HepG2 (cell line): ENCODE data around the gene MTSS2. TPM values are rescaled to one million over a fixed set of nuclear protein-coding genes. Genes with fewer than 3 reads are reported as not detected.

Experiments
- EZH2 ChIP-seq: conservative IDR thresholded peaks from 2 replicates; pipeline ENCODE4 v1.6.1; 2012; ENCODE audit warnings: mild to moderate bottlenecking, low read depth, low read length, moderate library complexity
- JUN ChIP-seq: sonication (generic); formaldehyde crosslinking; IDR thresholded peaks from 2 replicates; pipeline ENCODE4 v1.4.0; 2020; ENCODE audit warnings: mild to moderate bottlenecking, missing genetic modification reagents
- KDM2A ChIP-seq: sonication (generic); formaldehyde crosslinking; IDR thresholded peaks from 2 replicates; pipeline ENCODE4 v1.4.0; 2020; ENCODE audit warnings: low read depth, missing genetic modification reagents, borderline replicate concordance
- MED8 ChIP-seq: sonication (generic); formaldehyde crosslinking; IDR thresholded peaks from 2 replicates; pipeline ENCODE4 v1.8.1; 2023; ENCODE audit warnings: mild to moderate bottlenecking, missing genetic modification reagents; ENCODE audit not compliant: insufficient replicate concordance
- MLXIP ChIP-seq: sonication (generic); formaldehyde crosslinking; IDR thresholded peaks from 2 replicates; pipeline ENCODE4 v1.9.0; 2021; ENCODE audit warnings: missing genetic modification reagents, borderline replicate concordance
- PAX8 ChIP-seq: sonication (generic); formaldehyde crosslinking; IDR thresholded peaks from 2 replicates; pipeline ENCODE4 v1.8.0; 2022; ENCODE audit warnings: mild to moderate bottlenecking, missing genetic modification reagents, borderline replicate concordance
- PITX1 ChIP-seq: sonication (generic); formaldehyde crosslinking; IDR thresholded peaks from 2 replicates; pipeline ENCODE4 v1.5.1; 2020; ENCODE audit warnings: mild to moderate bottlenecking, missing genetic modification reagents
- TBX3 ChIP-seq: fragments of 450-650 bp; IDR thresholded peaks from 2 replicates; pipeline ENCODE4 v1.6.1; 2017; ENCODE audit warnings: antibody characterized with exemption, mild to moderate bottlenecking, inconsistent platforms, borderline replicate concordance
- TIGD3 ChIP-seq: sonication (generic); formaldehyde crosslinking; IDR thresholded peaks from 2 replicates; pipeline ENCODE4 v1.5.1; 2020; ENCODE audit warnings: mild to moderate bottlenecking, missing genetic modification reagents, borderline replicate concordance
- ZBTB43 ChIP-seq: sonication (generic); formaldehyde crosslinking; conservative IDR thresholded peaks from 2 replicates; pipeline ENCODE4 v1.4.0; 2020; ENCODE audit warnings: missing genetic modification reagents
- ZFP37 ChIP-seq: sonication (generic); formaldehyde crosslinking; IDR thresholded peaks from 2 replicates; pipeline ENCODE4 v1.4.0; 2020; ENCODE audit warnings: missing genetic modification reagents, borderline replicate concordance
- ZFP90 ChIP-seq: sonication (generic); formaldehyde crosslinking; IDR thresholded peaks from 2 replicates; pipeline ENCODE4 v1.8.0; 2022; ENCODE audit warnings: missing genetic modification reagents, mild to moderate bottlenecking, inconsistent platforms, borderline replicate concordance
- ZFY ChIP-seq: sonication (generic); formaldehyde crosslinking; IDR thresholded peaks from 2 replicates; pipeline ENCODE4 v1.4.0; 2020; ENCODE audit warnings: missing genetic modification reagents
- ZNF260 ChIP-seq: sonication (generic); formaldehyde crosslinking; IDR thresholded peaks from 2 replicates; pipeline ENCODE4 v1.4.0; 2020; ENCODE audit warnings: missing genetic modification reagents, low read depth, mild to moderate bottlenecking, borderline replicate concordance
- ZNF331 ChIP-seq: sonication (generic); formaldehyde crosslinking; IDR thresholded peaks from 2 replicates; pipeline ENCODE4 v1.4.0; 2020; ENCODE audit warnings: missing genetic modification reagents
- ZNF687 ChIP-seq: sonication (generic); formaldehyde crosslinking; IDR thresholded peaks from 2 replicates; pipeline ENCODE4 v1.5.1; 2020; ENCODE audit warnings: mild to moderate bottlenecking, missing genetic modification reagents, moderate library complexity
- ZSCAN20 ChIP-seq: sonication (generic); formaldehyde crosslinking; IDR thresholded peaks from 2 replicates; pipeline ENCODE4 v1.4.0; 2020; ENCODE audit warnings: missing genetic modification reagents, mild to moderate bottlenecking, borderline replicate concordance
- ZSCAN9 ChIP-seq: IDR thresholded peaks from 2 replicates; pipeline ENCODE4 v1.6.1; 2016; ENCODE audit warnings: borderline replicate concordance
- polyA plus RNA-seq, 8 experiments: library from polyadenylated mRNA; depleted of rRNA in 3 of 8; stranded (reverse) in 7 of 8; unstranded in 1 of 8; fragments of >200 nt; fragmentation: Illumina TruSeq in 4 of 8; extraction: Trizol in 4 of 8; gene quantifications; 2 replicates each; pipeline versions ENCODE4 v1.2.1 to v1.2.3, GENCODE V29; 2011 to 2016; ENCODE audit warnings: low read depth in 4 of 8, missing spikeins in 1 of 8, mixed read lengths in 1 of 8; ENCODE audit not compliant: insufficient read depth in 1 of 8
- total RNA-seq, 5 experiments: library from RNA; depleted of rRNA; stranded (reverse); fragments of >200 nt; fragmentation: Illumina TruSeq; extraction: Trizol; gene quantifications; 2 replicates each; pipeline ENCODE4 v1.2.3, GENCODE V29; 2016; ENCODE audit warnings: low read depth in 1 of 5

MTSS2 gene
- total and polyA plus RNA-seq, 2 of the 13 experiments (the other 11 are each of a cell fraction or from before 2014, with no cell fraction given) = 132 to 242 TPM

GRCh38 chr16:70689035-70689969 is 3.4 kb upstream of the MTSS2 start (continued):
- TF ChIP-seq MLXIP (CRISPR knock-in tag) (no peak), PITX1 (CRISPR knock-in tag) (peak; percentile 75; the same call in 1 of the 2 replicates), ZSCAN20 (CRISPR knock-in tag) (0 out of 2 replicates have a peak, but pooled peaks have one; percentile 33), ZFP37 (CRISPR knock-in tag) (no peak), ZNF260 (no peak), ZNF687 (CRISPR knock-in tag) (peak; percentile 92), TBX3 (no peak), KDM2A (CRISPR knock-in tag) (peak; percentile 67; the same call in 1 of the 2 replicates), PAX8 (CRISPR knock-in tag) (no peak; the same call in 1 of the 2 replicates), JUN (no peak), ZFY (CRISPR knock-in tag) (peak; percentile 79), ZFP90 (peak; percentile 61; the same call in 1 of the 2 replicates), ZBTB43 (CRISPR knock-in tag) (peak; percentile 50; the same call in 1 of the 2 replicates), ZNF331 (CRISPR knock-in tag) (peak; percentile 91), ZSCAN9 (CRISPR knock-in tag) (no peak), EZH2 (no peak), MED8 (CRISPR knock-in tag) (peak; percentile 31), TIGD3 (no peak)
